Measurements from ENCODE around the gene RAC2.

GRCh38 chr22:37237371-37238268 lies 6.4 kb downstream of the RAC2 start:
- TF ChIP-seq CTCF (IDR thresholded peaks at IDR 0.05) (no peak), POLR2AphosphoS5 (IDR thresholded peaks at IDR 0.05) (no peak), POLR2A (IDR thresholded peaks at IDR 0.05) (no peak)
